IMR-90 (cell line): Measurements from ENCODE around the gene NTMT1. TPM values are rescaled to one million over a fixed set of nuclear protein-coding genes. Genes with fewer than 3 reads are reported as not detected.

Source experiments
- ATAC-seq: fragments of 200-7000 bp; cut with Tn5 transposase; 2 replicates; pipeline ENCODE4 v1.9.1; 2020; ENCODE audit warnings: low read depth, mild to moderate bottlenecking, moderate library complexity
- BruUV-seq: library from RNA; stranded (reverse); fragments of 400-500 nt; replicated peaks from 2 replicates; lab custom pipeline; 2021; lab: Mats Ljungman, UMichigan
- CTCF ChIA-PET: fragments of 300-600 bp; formaldehyde crosslinking; extraction: SDS; loops from one replicate; lab custom pipeline; 2021; ENCODE audit warnings: antibody characterized with exemption; lab: Yijun Ruan, JAX
- POLR2A ChIA-PET: fragments of 300-600 bp; sonication (Branson Sonifier 250); formaldehyde crosslinking; loops from one replicate; lab custom pipeline; 2022; ENCODE audit warnings: antibody characterized with exemption; ENCODE audit not compliant: unreplicated experiment; lab: Charles Lee
- DNase-seq: peaks from one replicate; pipeline ENCODE4 v3.0.0; 2013
- H2AFZ ChIP-seq: replicated peaks from 2 replicates; pipeline ENCODE3; 2013; ENCODE audit warnings: low read length, mild to moderate bottlenecking; ENCODE audit not compliant: poor library complexity
- H2AK5ac ChIP-seq: 2 replicates; pipeline ENCODE4 v1.6.1; 2013; ENCODE audit warnings: low read depth, low read length, inconsistent platforms
- H2AK9ac ChIP-seq: replicated peaks from 2 replicates; pipeline ENCODE3; 2013; ENCODE audit warnings: mild to moderate bottlenecking, low read depth, low read length, moderate library complexity; ENCODE audit not compliant: poor library complexity
- H2BK120ac ChIP-seq: 2 replicates; pipeline ENCODE4 v1.6.1; 2013; ENCODE audit warnings: low read depth, low read length, inconsistent platforms
- H2BK15ac ChIP-seq: 3 replicates; pipeline ENCODE4 v1.6.1; 2013; ENCODE audit warnings: low read depth, low read length, inconsistent platforms
- H2BK20ac ChIP-seq: 2 replicates; pipeline ENCODE4 v1.6.1; 2013; ENCODE audit warnings: low read depth, mild to moderate bottlenecking, inconsistent platforms, low read length, moderate library complexity
- H2BK5ac ChIP-seq: 2 replicates; pipeline ENCODE4 v1.6.1; 2013; ENCODE audit warnings: mild to moderate bottlenecking, low read depth, low read length, inconsistent platforms; ENCODE audit not compliant: poor library complexity, severe bottlenecking
- H3K14ac ChIP-seq: replicated peaks from 2 replicates; pipeline ENCODE4 v1.6.1; 2013; ENCODE audit warnings: low read depth, low read length, inconsistent platforms
- H3K18ac ChIP-seq: 2 replicates; pipeline ENCODE4 v1.6.1; 2013; ENCODE audit warnings: low read depth, low read length, control low read depth
- H3K23ac ChIP-seq: 2 replicates; pipeline ENCODE4 v1.6.1; 2013; ENCODE audit warnings: low read depth, low read length, inconsistent platforms
- H3K27ac ChIP-seq: 2 replicates; pipeline ENCODE4 v1.5.1; 2013; ENCODE audit warnings: mild to moderate bottlenecking, control low read depth, low read length; ENCODE audit not compliant: insufficient read depth
- H3K27me3 ChIP-seq: 2 replicates; pipeline ENCODE4 v1.6.1; 2013; ENCODE audit warnings: low read length; ENCODE audit not compliant: control insufficient read depth, insufficient read depth
- H3K36me3 ChIP-seq: 2 replicates; pipeline ENCODE4 v1.6.1; 2013; ENCODE audit warnings: low read length, mixed read lengths; ENCODE audit not compliant: control insufficient read depth, insufficient read depth
- H3K4ac ChIP-seq: 2 replicates; pipeline ENCODE4 v1.6.1; 2013; ENCODE audit warnings: low read depth, low read length, inconsistent platforms
- H3K4me1 ChIP-seq: 2 replicates; pipeline ENCODE4 v1.6.1; 2013; ENCODE audit warnings: low read length, mixed read lengths; ENCODE audit not compliant: control insufficient read depth, insufficient read depth
- H3K4me2 ChIP-seq: 2 replicates; pipeline ENCODE4 v1.6.1; 2013; ENCODE audit warnings: low read depth, mild to moderate bottlenecking, control low read depth, low read length, moderate library complexity
- H3K4me3 ChIP-seq: 2 replicates; pipeline ENCODE4 v1.5.1; 2013; ENCODE audit warnings: low read depth, mild to moderate bottlenecking, control low read depth, low read length, moderate library complexity; ENCODE audit not compliant: insufficient read depth
- H3K56ac ChIP-seq: 2 replicates; pipeline ENCODE4 v1.6.1; 2013; ENCODE audit warnings: low read length, inconsistent platforms; ENCODE audit not compliant: insufficient read depth; ENCODE audit errors: extremely low read depth
- H3K79me1 ChIP-seq, 2 experiments: 2 replicates each; pipeline ENCODE4 v1.6.1; 2013; ENCODE audit warnings: low read length in 2 of 2, inconsistent platforms in 1 of 2, low read depth in 1 of 2
- H3K9ac ChIP-seq: 2 replicates; pipeline ENCODE4 v1.6.1; 2013; ENCODE audit warnings: low read depth, low read length, control low read depth
- H3K9me1 ChIP-seq: 2 replicates; pipeline ENCODE4 v1.6.1; 2013; ENCODE audit warnings: low read length, inconsistent platforms; ENCODE audit not compliant: insufficient read depth
- H3K9me3 ChIP-seq: 2 replicates; pipeline ENCODE4 v1.6.1; 2013; ENCODE audit warnings: low read length; ENCODE audit not compliant: control insufficient read depth, insufficient read depth
- H4K20me1 ChIP-seq: 2 replicates; pipeline ENCODE4 v1.6.1; 2013; ENCODE audit warnings: low read length, inconsistent platforms; ENCODE audit not compliant: insufficient read depth
- H4K5ac ChIP-seq: 2 replicates; pipeline ENCODE4 v1.6.1; 2013; ENCODE audit warnings: mild to moderate bottlenecking, low read depth, low read length, control low read depth
- H4K8ac ChIP-seq, 2 experiments: 2 replicates each; pipeline ENCODE4 v1.6.1; 2013; ENCODE audit warnings: low read depth in 2 of 2, low read length in 2 of 2, control low read depth in 1 of 2, inconsistent platforms in 1 of 2
- H4K91ac ChIP-seq: 2 replicates; pipeline ENCODE4 v1.6.1; 2013; ENCODE audit warnings: low read depth, low read length, inconsistent platforms; ENCODE audit not compliant: insufficient read depth
- BHLHE40 ChIP-seq: fragments of 150-350 bp; IDR thresholded peaks from 2 replicates; pipeline ENCODE4 v1.6.1; 2016; ENCODE audit warnings: mild to moderate bottlenecking, low read depth, low read length
- CEBPB ChIP-seq: IDR thresholded peaks from 2 replicates; pipeline ENCODE4 v1.6.1; 2012; ENCODE audit warnings: low read depth, low read length, improper control_type of control experiment
- CHD1 ChIP-seq: IDR thresholded peaks from 2 replicates; pipeline ENCODE4 v1.6.1; 2012; ENCODE audit warnings: low read depth, low read length, improper control_type of control experiment
- CTCF ChIP-seq: conservative IDR thresholded peaks from 2 replicates; pipeline ENCODE4 v1.5.1; 2012; ENCODE audit warnings: mild to moderate bottlenecking, low read depth, low read length, improper control_type of control experiment
- ELK1 ChIP-seq: fragments of 150-350 bp; IDR thresholded peaks from 2 replicates; pipeline ENCODE4 v1.6.1; 2016; ENCODE audit warnings: low read depth, mild to moderate bottlenecking, low read length, moderate library complexity, borderline replicate concordance
- FOS ChIP-seq: fragments of 150-350 bp; IDR thresholded peaks from 2 replicates; pipeline ENCODE4 v1.6.1; 2016; ENCODE audit warnings: low read depth, low read length
- MAFK ChIP-seq: IDR thresholded peaks from 2 replicates; pipeline ENCODE4 v1.6.1; 2012; ENCODE audit warnings: low read depth, low read length, improper control_type of control experiment
- MAZ ChIP-seq: IDR thresholded peaks from 2 replicates; pipeline ENCODE4 v1.6.1; 2012; ENCODE audit warnings: low read depth, mild to moderate bottlenecking, low read length, improper control_type of control experiment, moderate library complexity, borderline replicate concordance
- MXI1 ChIP-seq: IDR thresholded peaks from 2 replicates; pipeline ENCODE4 v1.6.1; 2012; ENCODE audit warnings: low read depth, mild to moderate bottlenecking, low read length, moderate library complexity, borderline replicate concordance
- NFE2L2 ChIP-seq: fragments of 150-350 bp; IDR thresholded peaks from 2 replicates; pipeline ENCODE4 v1.6.1; 2016; ENCODE audit warnings: low read depth, mild to moderate bottlenecking, low read length
- POLR2A ChIP-seq: IDR thresholded peaks from 2 replicates; pipeline ENCODE4 v1.6.1; 2012; ENCODE audit warnings: mild to moderate bottlenecking, low read depth, low read length
- RAD21 ChIP-seq: IDR thresholded peaks from 2 replicates; pipeline ENCODE4 v1.6.1; 2012; ENCODE audit warnings: low read length, improper control_type of control experiment
- RCOR1 ChIP-seq: IDR thresholded peaks from 2 replicates; pipeline ENCODE4 v1.6.1; 2012; ENCODE audit warnings: mild to moderate bottlenecking, low read length, improper control_type of control experiment; ENCODE audit not compliant: insufficient replicate concordance
- RFX5 ChIP-seq: IDR thresholded peaks from 2 replicates; pipeline ENCODE4 v1.8.0; 2012; ENCODE audit warnings: low read depth, mild to moderate bottlenecking, low read length, moderate library complexity
- SMC3 ChIP-seq: fragments of 150-350 bp; IDR thresholded peaks from 2 replicates; pipeline ENCODE4 v1.6.1; 2016; ENCODE audit warnings: low read depth, mild to moderate bottlenecking, antibody characterized with exemption, low read length, moderate library complexity
- USF2 ChIP-seq: fragments of 150-350 bp; IDR thresholded peaks from 2 replicates; pipeline ENCODE4 v1.6.1; 2017; ENCODE audit warnings: mild to moderate bottlenecking, antibody characterized with exemption, low read length, low read depth
- WGBS, 2 experiments: methylation state at CpG; one replicate each; pipeline versions ENCODE4 v1.1.5 to v1.1.7; 2013; ENCODE audit warnings: missing lambda C conversion rate in 2 of 2; ENCODE audit not compliant: insufficient read length in 1 of 2; ENCODE audit errors: extremely low coverage in 2 of 2; 5-methylcytosine and 5-hydroxymethylcytosine counted together
- dilution Hi-C: fragments of 300-500 bp; cut with HindIII; formaldehyde crosslinking; loops from one replicate; pipeline ENCODE4 v1.14.3; 2018; ENCODE audit warnings: low sequenced_read_pairs; ENCODE audit not compliant: unreplicated experiment
- in situ Hi-C: fragments of 300-500 bp; cut with MboI; formaldehyde crosslinking; loops from 3 replicates; pipeline ENCODE4 v1.14.3; 2019; ENCODE audit warnings: low sequenced_read_pairs, inconsistent platforms, mixed read lengths
- intact Hi-C: fragments of 100-400 bp; cut with micrococcal nuclease; formaldehyde crosslinking; loops from 2 replicates; pipeline ENCODE4 v1.10.0; 2022
- polyA plus RNA-seq, 3 experiments: library from polyadenylated mRNA; depleted of rRNA; stranded (reverse); fragments of >200 nt; gene quantifications; 2 replicates each; pipeline ENCODE4 v1.2.3, GENCODE V29; 2012; ENCODE audit warnings: low replicate concordance in 1 of 3
- total RNA-seq: library from RNA; depleted of rRNA; stranded (reverse); fragments of >200 nt; gene quantifications from 2 replicates; pipeline ENCODE4 v1.2.3, GENCODE V29; 2012

Gene NTMT1
- total and polyA plus RNA-seq, 2 of the 4 experiments (the other 2 are of a cell fraction) = 68.1 to 88.1 TPM

GRCh38 chr9:129655696-129656095 is 29.7 kb downstream of the NTMT1 start:
- no TSS peak for BruUV-seq
- Histone ChIP-seq H3K18ac (peak overlapping the region; percentile 37; the same call in 1 of the 2 replicates), H2BK5ac (no peak overlapping the region), H4K91ac (peak overlapping the region; percentile 60), H3K4me2 (no peak overlapping the region), H3K27ac (no peak overlapping the region), H3K9me3 (no peaks in the 10 kb centered on the region), H3K23ac (peak overlapping the region; percentile 21; the same call in 1 of the 2 replicates), H3K27me3 (no peaks in the 10 kb centered on the region), H3K9ac (no peak overlapping the region), H2BK120ac (peak overlapping the region; percentile 60), H2AK5ac (peak overlapping the region; percentile 95), H4K5ac (no peak overlapping the region; the same call in 1 of the 2 replicates), H3K14ac (peak overlapping the region; percentile 68; the same call in 1 of the 2 replicates), H3K4me3 (no peak overlapping the region), H2AFZ (no peak overlapping the region), H2AK9ac (no peak overlapping the region), H3K4ac (peak overlapping the region; percentile 83), H3K56ac (no peak overlapping the region), H4K8ac (no peak overlapping the region; a peak in 1 of 4 replicates), H2BK20ac (peak overlapping the region; percentile 31), H3K4me1 (peaks cover 19% of the 10 kb centered on the region), H4K20me1 (no peaks in the 10 kb centered on the region; the same call in 1 of the 2 replicates), H3K79me1 (peaks cover 0 to 12% of the 10 kb centered on the region in 2 experiments; a peak in 1 of 4 replicates), H3K9me1 (peaks cover 7% of the 10 kb centered on the region; the same call in 1 of the 2 replicates), H2BK15ac (peak overlapping the region; percentile 16; the same call in 1 of the 3 replicates), H3K36me3 (no peaks in the 10 kb centered on the region)
- DNase-seq (no peak), ATAC-seq (no peak)
- intact Hi-C loops (no loop called here), in situ Hi-C loops (no loop called here), dilution Hi-C loops (no loop called here)
- ChIA-PET POLR2A (no interaction called here), CTCF (interaction anchor here (0.7 to 1.2 kb wide), 2 partner anchors 13 to 68 kb away, joined by 3 to 4 read pairs; no protein-coding TSS in a partner anchor)
- no CpG with 5 or more reads among the region's 7 CpGs for WGBS, 2 experiments
- TF ChIP-seq ELK1 = no peak
- TF ChIP-seq NFE2L2 = no peak
- no peak for TF ChIP-seq POLR2A
- TF ChIP-seq CHD1 = no peak
- no peak for TF ChIP-seq MAFK
- no peak for TF ChIP-seq BHLHE40
- no peak for TF ChIP-seq RFX5
- no peak for TF ChIP-seq USF2
- TF ChIP-seq MXI1 = no peak
- no peak for TF ChIP-seq CTCF
- TF ChIP-seq MAZ = no peak
- TF ChIP-seq RAD21 = no peak
- TF ChIP-seq SMC3 = no peak
- TF ChIP-seq FOS = no peak
- no peak for TF ChIP-seq RCOR1
- no peak for TF ChIP-seq CEBPB
